H54 (cell line): ENCODE measurements around the gene EIF3A.

Source experiments
- DNase-seq: peaks from one replicate; pipeline ENCODE4 v3.0.0; 2011; ENCODE audit warnings: low spot score, mixed read lengths; ENCODE audit not compliant: insufficient read length
- FAIRE-seq: peaks from 3 replicates; lab custom pipeline; 2011; peaks lifted over from hg19 to GRCh38; lab: Jason Lieb, UNC
- POLR2A ChIP-seq: IDR thresholded peaks from 2 replicates; pipeline ENCODE4 v1.6.1; 2011; ENCODE audit warnings: low read depth, mild to moderate bottlenecking, low read length

The EIF3A gene

GRCh38 chr10:119022846-119023552 lies 57.6 kb downstream of the EIF3A start:
- TF ChIP-seq POLR2A, result no peak
- peak; percentile 23 for FAIRE-seq
- DNase-seq, result peak; percentile 84

GRCh38 chr10:119020627-119020946 lies 60.0 kb downstream of the EIF3A start:
- no peak for TF ChIP-seq POLR2A
- DNase-seq, result peak; percentile 49
- FAIRE-seq, result no peak

- TF ChIP-seq POLR2A, result no peak
- DNase-seq (no peak), FAIRE-seq (no peak)
These were observed 73.4 kb downstream of the EIF3A start for GRCh38 chr10:119007211-119007574.

- TF ChIP-seq POLR2A, result no peak
- DNase-seq (peak; percentile 62), FAIRE-seq (no peak)
These were observed 74.0 kb downstream of the EIF3A start for GRCh38 chr10:119006451-119007210.

GRCh38 chr10:119005362-119006043 lies 75.1 kb downstream of the EIF3A start:
- TF ChIP-seq POLR2A, result no peak
- FAIRE-seq, result no peak

GRCh38 chr10:119003572-119004289 lies 76.9 kb downstream of the EIF3A start:
- no peak for TF ChIP-seq POLR2A
- no peak for DNase-seq
- no peak for FAIRE-seq

More at GRCh38 chr10:119005362-119006043, 75.1 kb downstream of the EIF3A start:
- no peak for DNase-seq

- DNase-seq, result no peak
- no peak for TF ChIP-seq POLR2A
- no peak for FAIRE-seq
These were observed 78.7 kb downstream of the EIF3A start for GRCh38 chr10:119001717-119002500.

GRCh38 chr10:118998183-118998582 lies 82.4 kb downstream of the EIF3A start:
- no peak for TF ChIP-seq POLR2A
- FAIRE-seq (no peak), DNase-seq (no peak)

- FAIRE-seq (no peak), DNase-seq (no peak)
- TF ChIP-seq POLR2A, result no peak
These were observed 83.2 kb downstream of the EIF3A start for GRCh38 chr10:118997379-118997778.

GRCh38 chr10:118995739-118996138 lies 84.9 kb downstream of the EIF3A start:
- no peak for TF ChIP-seq POLR2A
- FAIRE-seq, result no peak
- no peak for DNase-seq

- TF ChIP-seq POLR2A, result no peak
- DNase-seq (no peak), FAIRE-seq (no peak)
These were observed 86.3 kb downstream of the EIF3A start for GRCh38 chr10:118994321-118994720.

- TF ChIP-seq POLR2A, result no peak
- FAIRE-seq, result no peak
- DNase-seq, result no peak
These were observed 87.4 kb downstream of the EIF3A start for GRCh38 chr10:118993214-118993613.

GRCh38 chr10:118992496-118992895 lies 88.1 kb downstream of the EIF3A start:
- FAIRE-seq, result no peak
- DNase-seq, result no peak
- no peak for TF ChIP-seq POLR2A
